Astrocyte (in vitro differentiated cells and primary cell): ENCODE measurements around the gene CCDC66. TPM values are rescaled to one million over a fixed set of nuclear protein-coding genes. Genes with fewer than 3 reads are reported as not detected.

Source experiments
- DNase-seq: peaks from one replicate; pipeline ENCODE4 v3.0.0-alpha.2; 2010; ENCODE audit warnings: low read depth
- FAIRE-seq: peaks from 2 replicates; lab custom pipeline; 2011; peaks lifted over from hg19 to GRCh38; lab: Jason Lieb, UNC
- H2AFZ ChIP-seq: 2 replicates; pipeline ENCODE4 v1.6.0; 2012; ENCODE audit warnings: low read depth, low read length, inconsistent platforms
- H3K27ac ChIP-seq: 2 replicates; pipeline ENCODE4 v1.5.1; 2011; ENCODE audit warnings: low read depth, low read length, inconsistent platforms
- H3K27me3 ChIP-seq: 2 replicates; pipeline ENCODE4 v1.6.0; 2011; ENCODE audit warnings: low read length, inconsistent platforms; ENCODE audit not compliant: insufficient read depth
- H3K36me3 ChIP-seq: 2 replicates; pipeline ENCODE4 v1.5.1; 2011; ENCODE audit warnings: low read length, inconsistent platforms; ENCODE audit not compliant: insufficient read depth
- H3K4me1 ChIP-seq: 2 replicates; pipeline ENCODE4 v1.5.1; 2011; ENCODE audit warnings: low read length, inconsistent platforms; ENCODE audit not compliant: insufficient read depth
- H3K4me2 ChIP-seq: 2 replicates; pipeline ENCODE4 v1.6.0; 2012; ENCODE audit warnings: low read length, inconsistent platforms
- H3K4me3 ChIP-seq: 2 replicates; pipeline ENCODE4 v1.5.1; 2011; ENCODE audit warnings: low read depth, mild to moderate bottlenecking, low read length, inconsistent platforms; ENCODE audit not compliant: insufficient read depth
- H3K79me2 ChIP-seq: 2 replicates; pipeline ENCODE4 v1.6.0; 2012; ENCODE audit warnings: mild to moderate bottlenecking, low read length, inconsistent platforms; ENCODE audit not compliant: insufficient read depth
- H3K9ac ChIP-seq: 2 replicates; pipeline ENCODE4 v1.6.0; 2012; ENCODE audit warnings: mild to moderate bottlenecking, low read length, inconsistent platforms
- H3K9me3 ChIP-seq: 2 replicates; pipeline ENCODE4 v1.5.1; 2012; ENCODE audit warnings: low read depth, mild to moderate bottlenecking, low read length, inconsistent platforms; ENCODE audit not compliant: insufficient read depth
- H4K20me1 ChIP-seq: 2 replicates; pipeline ENCODE4 v1.6.0; 2012; ENCODE audit warnings: low read length, inconsistent platforms; ENCODE audit not compliant: insufficient read depth
- H3K27ac Mint-ChIP-seq: one replicate; pipeline ENCODE4 v1.8.0; 2021; ENCODE audit warnings: mild to moderate bottlenecking, mixed read lengths; ENCODE audit not compliant: unreplicated experiment
- H3K27me3 Mint-ChIP-seq: one replicate; pipeline ENCODE4 v1.8.0; 2021; ENCODE audit warnings: low read depth, mixed read lengths; ENCODE audit not compliant: unreplicated experiment
- H3K36me3 Mint-ChIP-seq: one replicate; pipeline ENCODE4 v1.8.0; 2021; ENCODE audit warnings: low read depth, mixed read lengths; ENCODE audit not compliant: unreplicated experiment
- H3K4me1 Mint-ChIP-seq: one replicate; pipeline ENCODE4 v1.8.0; 2021; ENCODE audit warnings: low read depth, mixed read lengths; ENCODE audit not compliant: unreplicated experiment
- H3K4me3 Mint-ChIP-seq: one replicate; pipeline ENCODE4 v1.8.0; 2021; ENCODE audit warnings: mild to moderate bottlenecking, moderate library complexity, mixed read lengths; ENCODE audit not compliant: unreplicated experiment
- H3K9me3 Mint-ChIP-seq: one replicate; pipeline ENCODE4 v1.8.0; 2021; ENCODE audit warnings: mild to moderate bottlenecking, mixed read lengths; ENCODE audit not compliant: unreplicated experiment
- EZH2 ChIP-seq: IDR thresholded peaks from 2 replicates; pipeline ENCODE4 v1.6.1; 2012; ENCODE audit warnings: mild to moderate bottlenecking, low read length, inconsistent platforms; ENCODE audit not compliant: insufficient read depth
- total RNA-seq: library from RNA; stranded (reverse); gene quantifications from 2 replicates; pipeline ENCODE4 v1.2.1, GENCODE V29; 2021
- TF ChIP-seq, protein P1 (sequence below): IDR thresholded peaks from 2 replicates; pipeline ENCODE4 v1.5.1; 2011; ENCODE audit warnings: low read depth, mild to moderate bottlenecking, inconsistent platforms, low read length, moderate library complexity; ENCODE audit not compliant: insufficient read depth

The CCDC66 gene
- total RNA-seq, 1 donor from 2014 or later: 11.2 TPM

GRCh38 chr3:56621681-56622080, 64.7 kb downstream of the CCDC66 start:
- no peak overlapping the region for H3K4me3 Mint-ChIP-seq
- H3K27ac Mint-ChIP-seq: no peak overlapping the region
- Histone ChIP-seq H3K4me3 (no peak overlapping the region), H3K36me3 (peaks cover 50% of the 10 kb centered on the region), H3K27ac (no peak overlapping the region), H3K79me2 (no peaks in the 10 kb centered on the region), H3K4me1 (no peaks in the 10 kb centered on the region), H3K9ac (no peak overlapping the region), H3K27me3 (no peaks in the 10 kb centered on the region), H2AFZ (no peak overlapping the region), H4K20me1 (no peaks in the 10 kb centered on the region), H3K9me3 (no peaks in the 10 kb centered on the region), H3K4me2 (no peak overlapping the region)
- DNase-seq (no peak), FAIRE-seq (no peak)
- peaks cover 6% of the 10 kb centered on the region for H3K36me3 Mint-ChIP-seq
- H3K27me3 Mint-ChIP-seq: no peaks in the 10 kb centered on the region
- no peaks in the 10 kb centered on the region for H3K9me3 Mint-ChIP-seq
- H3K4me1 Mint-ChIP-seq: peaks cover 11% of the 10 kb centered on the region
- TF ChIP-seq EZH2: no peak
- TF ChIP-seq, protein P1, sequence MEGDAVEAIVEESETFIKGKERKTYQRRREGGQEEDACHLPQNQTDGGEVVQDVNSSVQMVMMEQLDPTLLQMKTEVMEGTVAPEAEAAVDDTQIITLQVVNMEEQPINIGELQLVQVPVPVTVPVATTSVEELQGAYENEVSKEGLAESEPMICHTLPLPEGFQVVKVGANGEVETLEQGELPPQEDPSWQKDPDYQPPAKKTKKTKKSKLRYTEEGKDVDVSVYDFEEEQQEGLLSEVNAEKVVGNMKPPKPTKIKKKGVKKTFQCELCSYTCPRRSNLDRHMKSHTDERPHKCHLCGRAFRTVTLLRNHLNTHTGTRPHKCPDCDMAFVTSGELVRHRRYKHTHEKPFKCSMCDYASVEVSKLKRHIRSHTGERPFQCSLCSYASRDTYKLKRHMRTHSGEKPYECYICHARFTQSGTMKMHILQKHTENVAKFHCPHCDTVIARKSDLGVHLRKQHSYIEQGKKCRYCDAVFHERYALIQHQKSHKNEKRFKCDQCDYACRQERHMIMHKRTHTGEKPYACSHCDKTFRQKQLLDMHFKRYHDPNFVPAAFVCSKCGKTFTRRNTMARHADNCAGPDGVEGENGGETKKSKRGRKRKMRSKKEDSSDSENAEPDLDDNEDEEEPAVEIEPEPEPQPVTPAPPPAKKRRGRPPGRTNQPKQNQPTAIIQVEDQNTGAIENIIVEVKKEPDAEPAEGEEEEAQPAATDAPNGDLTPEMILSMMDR: no peak

GRCh38 chr3:56622381-56622780, 65.4 kb downstream of the CCDC66 start:
- H3K36me3 Mint-ChIP-seq: peaks cover 6% of the 10 kb centered on the region
- H3K36me3 ChIP-seq: peaks cover 45% of the 10 kb centered on the region

DNA sequence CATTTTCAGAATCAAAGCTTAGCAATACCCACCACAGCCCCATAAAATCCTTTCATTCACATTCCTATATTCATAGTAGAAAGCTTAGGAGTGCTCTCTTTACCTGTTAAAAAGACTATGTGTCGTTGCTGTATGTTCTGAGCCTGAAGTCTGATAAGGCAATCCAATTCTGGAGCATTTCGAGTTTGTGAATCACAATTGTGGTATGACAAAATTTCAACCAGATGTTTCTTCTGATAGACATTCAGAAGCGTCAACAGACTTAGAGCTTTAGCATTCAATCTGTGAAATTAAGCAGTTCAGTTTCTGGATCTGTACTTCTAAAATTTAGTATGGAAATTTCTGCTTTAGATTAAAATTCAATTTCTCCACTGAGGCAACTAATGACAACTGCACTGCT, 67.8 kb downstream of the CCDC66 start:
- DNase-seq (peak; percentile 53), FAIRE-seq (no peak)
- Histone ChIP-seq H3K36me3 (peaks cover 34% of the 10 kb centered on the region), H3K4me3 (no peak overlapping the region), H3K4me2 (no peak overlapping the region), H4K20me1 (no peaks in the 10 kb centered on the region), H3K9ac (no peak overlapping the region), H3K79me2 (no peaks in the 10 kb centered on the region), H3K27me3 (no peaks in the 10 kb centered on the region), H3K4me1 (no peaks in the 10 kb centered on the region), H2AFZ (no peak overlapping the region), H3K27ac (no peak overlapping the region), H3K9me3 (no peaks in the 10 kb centered on the region)
- H3K27me3 Mint-ChIP-seq: no peaks in the 10 kb centered on the region
- peaks cover 16% of the 10 kb centered on the region for H3K4me1 Mint-ChIP-seq
- TF ChIP-seq, protein P1: no peak
- no peak for TF ChIP-seq EZH2
- H3K9me3 Mint-ChIP-seq: no peaks in the 10 kb centered on the region
- peaks cover 6% of the 10 kb centered on the region for H3K36me3 Mint-ChIP-seq
- no peak overlapping the region for H3K27ac Mint-ChIP-seq
- H3K4me3 Mint-ChIP-seq: no peak overlapping the region

More at GRCh38 chr3:56622381-56622780, 65.4 kb downstream of the CCDC66 start:
- Histone ChIP-seq H3K27me3 (no peaks in the 10 kb centered on the region), H3K9ac (no peak overlapping the region), H3K9me3 (no peaks in the 10 kb centered on the region), H3K27ac (no peak overlapping the region), H3K4me2 (no peak overlapping the region), H3K4me3 (no peak overlapping the region), H2AFZ (no peak overlapping the region), H4K20me1 (no peaks in the 10 kb centered on the region), H3K4me1 (no peaks in the 10 kb centered on the region), H3K79me2 (no peaks in the 10 kb centered on the region)
- Mint-ChIP-seq H3K4me3 (no peak overlapping the region), H3K4me1 (peaks cover 16% of the 10 kb centered on the region), H3K27ac (no peak overlapping the region), H3K9me3 (no peaks in the 10 kb centered on the region), H3K27me3 (no peaks in the 10 kb centered on the region)
- DNase-seq (no peak), FAIRE-seq (no peak)
- no peak for TF ChIP-seq EZH2
- TF ChIP-seq, protein P1: no peak
